ENCODE measurements around the gene NUFIP1. TPM values are rescaled to one million over a fixed set of nuclear protein-coding genes. Genes with fewer than 3 reads are reported as not detected.

The NUFIP1 gene
- total RNA-seq, 2 experiments from 2014 or later, result 9.3 to 9.5 TPM

GRCh38 chr13:45003417-45003816 is 14.1 kb upstream of the NUFIP1 start:
- Mint-ChIP-seq H3K4me1 (ENCODE audit: low read depth) (no peaks in the 10 kb centered on the region), H3K4me3 (no peak overlapping the region), H3K27ac (no peak overlapping the region), H3K27me3 (no peaks in the 10 kb centered on the region), H3K9me3 (no peaks in the 10 kb centered on the region), H3K36me3 (peaks cover 17% of the 10 kb centered on the region)
- intact Hi-C loops (cut with micrococcal nuclease), result no loop called here
- DNase-seq, result no peak
- POLR2A ChIA-PET, result no interaction called here
- CTCF ChIA-PET, result no interaction called here

GRCh38 chr13:44989941-44990340 is 670 bp upstream of the NUFIP1 start:
- intact Hi-C loops (cut with micrococcal nuclease), result loop anchor here (1.0 kb wide), 4 partner anchors 65 to 413 kb away; partner anchors contain the start of gene GTF2F2
- Mint-ChIP-seq H3K27ac (peak overlapping the region; percentile 92), H3K36me3 (peaks cover 9% of the 10 kb centered on the region), H3K4me1 (ENCODE audit: low read depth) (peaks cover 57% of the 10 kb centered on the region), H3K9me3 (no peaks in the 10 kb centered on the region), H3K27me3 (no peaks in the 10 kb centered on the region), H3K4me3 (peak overlapping the region; percentile 97)
- no peak for DNase-seq
- ChIA-PET POLR2A (no interaction called here), CTCF (no interaction called here)

- peaks cover 17% of the 10 kb centered on the region for H3K36me3 Mint-ChIP-seq
- CTCF ChIA-PET, result interaction anchor here (0.9 kb wide), 1 partner anchor 10 kb away, joined by 3 read pairs; no protein-coding TSS in a partner anchor
- no peak for DNase-seq
- no peaks in the 10 kb centered on the region for H3K27me3 Mint-ChIP-seq
- H3K9me3 Mint-ChIP-seq, result no peaks in the 10 kb centered on the region
- intact Hi-C loops (cut with micrococcal nuclease), result no loop called here
- no peak overlapping the region for H3K27ac Mint-ChIP-seq
- POLR2A ChIA-PET, result no interaction called here
- no peak overlapping the region for H3K4me3 Mint-ChIP-seq
- peaks cover 4% of the 10 kb centered on the region for H3K4me1 Mint-ChIP-seq (ENCODE audit: low read depth)
Observed at GRCh38 chr13:44978328-44978727, 10.9 kb downstream of the NUFIP1 start.

- POLR2A ChIA-PET, result interaction anchor here (0.5 kb wide), 1 partner anchor 288 kb away, joined by 5 read pairs; no protein-coding TSS in a partner anchor
- intact Hi-C loops (cut with micrococcal nuclease), result no loop called here
- Mint-ChIP-seq H3K4me3 (no peak overlapping the region), H3K27ac (no peak overlapping the region), H3K27me3 (no peaks in the 10 kb centered on the region), H3K4me1 (ENCODE audit: low read depth) (no peaks in the 10 kb centered on the region), H3K36me3 (peaks cover 13% of the 10 kb centered on the region), H3K9me3 (no peaks in the 10 kb centered on the region)
- DNase-seq, result no peak
- CTCF ChIA-PET, result no interaction called here
Observed at GRCh38 chr13:44976949-44977583, 12.2 kb downstream of the NUFIP1 start.

- no peak overlapping the region for H3K27ac Mint-ChIP-seq
- ChIA-PET POLR2A (no interaction called here), CTCF (interaction anchor here (1.2 kb wide), 1 partner anchor 12 kb away, joined by 3 read pairs; no protein-coding TSS in a partner anchor)
- no peak for DNase-seq
- no peak overlapping the region for H3K4me3 Mint-ChIP-seq
- no peaks in the 10 kb centered on the region for H3K4me1 Mint-ChIP-seq (ENCODE audit: low read depth)
- no peaks in the 10 kb centered on the region for H3K27me3 Mint-ChIP-seq
- peaks cover 16% of the 10 kb centered on the region for H3K36me3 Mint-ChIP-seq
- H3K9me3 Mint-ChIP-seq, result no peaks in the 10 kb centered on the region
- intact Hi-C loops (cut with micrococcal nuclease), result no loop called here
Observed at GRCh38 chr13:44976196-44976595, 13.1 kb downstream of the NUFIP1 start.

GRCh38 chr13:44974056-44974793 is 15.0 kb downstream of the NUFIP1 start:
- no peaks in the 10 kb centered on the region for H3K4me1 Mint-ChIP-seq (ENCODE audit: low read depth)
- DNase-seq, result no peak
- H3K9me3 Mint-ChIP-seq, result no peaks in the 10 kb centered on the region
- no peak overlapping the region for H3K4me3 Mint-ChIP-seq
- H3K27ac Mint-ChIP-seq, result no peak overlapping the region
- no peaks in the 10 kb centered on the region for H3K27me3 Mint-ChIP-seq
- intact Hi-C loops (cut with micrococcal nuclease), result loop anchor here (5.0 kb wide), 1 partner anchor 57 kb away; no protein-coding TSS in a partner anchor
- H3K36me3 Mint-ChIP-seq, result peaks cover 12% of the 10 kb centered on the region
- CTCF ChIA-PET, result interaction anchor here (0.7 to 1.6 kb wide), 5 partner anchors 33 to 961 kb away, joined by 3 to 4 read pairs (median 3); no protein-coding TSS in a partner anchor
- POLR2A ChIA-PET, result no interaction called here

GRCh38 chr13:44972956-44973581 is 16.2 kb downstream of the NUFIP1 start:
- H3K9me3 Mint-ChIP-seq, result no peaks in the 10 kb centered on the region
- no peak overlapping the region for H3K4me3 Mint-ChIP-seq
- ChIA-PET POLR2A (no interaction called here), CTCF (interaction anchor here (0.6 to 1.6 kb wide), 8 partner anchors 25 to 494 kb away, joined by 3 to 5 read pairs (median 3); no protein-coding TSS in a partner anchor)
- intact Hi-C loops (cut with micrococcal nuclease), result loop anchor here (5.0 kb wide), 1 partner anchor 56 kb away; no protein-coding TSS in a partner anchor
- H3K27me3 Mint-ChIP-seq, result no peaks in the 10 kb centered on the region
- H3K36me3 Mint-ChIP-seq, result peaks cover 7% of the 10 kb centered on the region
- no peaks in the 10 kb centered on the region for H3K4me1 Mint-ChIP-seq (ENCODE audit: low read depth)
- no peak overlapping the region for H3K27ac Mint-ChIP-seq
- no peak for DNase-seq

GRCh38 chr13:44971656-44972595 is 17.3 kb downstream of the NUFIP1 start:
- H3K27ac Mint-ChIP-seq, result no peak overlapping the region
- H3K9me3 Mint-ChIP-seq, result no peaks in the 10 kb centered on the region
- H3K4me3 Mint-ChIP-seq, result no peak overlapping the region
- ChIA-PET POLR2A (no interaction called here), CTCF (interaction anchor here (0.6 to 2.0 kb wide), 3 partner anchors 54 to 488 kb away, joined by 3 to 7 read pairs (median 3); no protein-coding TSS in a partner anchor)
- H3K4me1 Mint-ChIP-seq (ENCODE audit: low read depth), result no peaks in the 10 kb centered on the region
- intact Hi-C loops (cut with micrococcal nuclease), result loop anchor here (5.0 kb wide), 1 partner anchor 55 kb away; no protein-coding TSS in a partner anchor
- no peaks in the 10 kb centered on the region for H3K27me3 Mint-ChIP-seq
- peaks cover 8% of the 10 kb centered on the region for H3K36me3 Mint-ChIP-seq
- DNase-seq, result no peak

GRCh38 chr13:44969551-44970484 is 19.5 kb downstream of the NUFIP1 start:
- H3K4me1 Mint-ChIP-seq (ENCODE audit: low read depth), result peaks cover 3% of the 10 kb centered on the region
- H3K27ac Mint-ChIP-seq, result no peak overlapping the region
- POLR2A ChIA-PET, result no interaction called here
- no peaks in the 10 kb centered on the region for H3K27me3 Mint-ChIP-seq
- H3K36me3 Mint-ChIP-seq, result peaks cover 15% of the 10 kb centered on the region
- CTCF ChIA-PET, result interaction anchor here (0.7 to 3.2 kb wide), 8 partner anchors 13 to 489 kb away, joined by 3 to 28 read pairs (median 3); no protein-coding TSS in a partner anchor
- no peak for DNase-seq
- no peak overlapping the region for H3K4me3 Mint-ChIP-seq
- intact Hi-C loops (cut with micrococcal nuclease), result loop anchor here (1.0 to 5.0 kb wide), 2 partner anchors 53 to 487 kb away; no protein-coding TSS in a partner anchor
- H3K9me3 Mint-ChIP-seq, result peaks cover 2% of the 10 kb centered on the region

GRCh38 chr13:44968434-44968815 is 20.8 kb downstream of the NUFIP1 start:
- intact Hi-C loops (cut with micrococcal nuclease), result no loop called here
- no peak overlapping the region for H3K27ac Mint-ChIP-seq
- no peak for DNase-seq
- POLR2A ChIA-PET, result no interaction called here
- peaks cover 3% of the 10 kb centered on the region for H3K4me1 Mint-ChIP-seq (ENCODE audit: low read depth)
- H3K36me3 Mint-ChIP-seq, result peaks cover 28% of the 10 kb centered on the region
- H3K9me3 Mint-ChIP-seq, result peaks cover 2% of the 10 kb centered on the region
- H3K4me3 Mint-ChIP-seq, result no peak overlapping the region
- no peaks in the 10 kb centered on the region for H3K27me3 Mint-ChIP-seq
- CTCF ChIA-PET, result interaction anchor here (0.7 to 3.2 kb wide), 3 partner anchors 70 to 489 kb away, joined by 3 to 28 read pairs (median 3); no protein-coding TSS in a partner anchor
